GM23338 (cell line): ENCODE measurements around the gene RPS5. TPM values are rescaled to one million over a fixed set of nuclear protein-coding genes. Genes with fewer than 3 reads are reported as not detected.

Source experiments
- ATAC-seq: fragments of 200-7000 bp; cut with Tn5 transposase; 3 replicates; pipeline ENCODE4 v1.9.1; 2020
- DNase-seq: peaks from one replicate; pipeline ENCODE4 v3.0.0-alpha.2; 2015; ENCODE audit warnings: low spot score
- H2AFZ ChIP-seq: fragments of 200-600 bp; sonication (generic); 2 replicates; pipeline ENCODE4 v1.8.0; 2016; ENCODE audit warnings: antibody characterized with exemption, mild to moderate bottlenecking, moderate library complexity
- H3F3A ChIP-seq: fragments of 200-600 bp; sonication (generic); replicated peaks from 2 replicates; pipeline ENCODE4 v1.8.0; 2017; ENCODE audit warnings: antibody characterized with exemption, mixed run types, low read depth
- H3K27ac ChIP-seq: fragments of 200-600 bp; sonication (generic); 2 replicates; pipeline ENCODE4 v1.6.1; 2016; ENCODE audit warnings: low read depth
- H3K27me3 ChIP-seq: fragments of 200-600 bp; sonication (generic); 2 replicates; pipeline ENCODE4 v1.8.0; 2016; ENCODE audit warnings: mild to moderate bottlenecking, mixed run types, moderate library complexity; ENCODE audit not compliant: insufficient read depth
- H3K36me3 ChIP-seq: fragments of 200-600 bp; sonication (generic); 2 replicates; pipeline ENCODE4 v1.8.0; 2016; ENCODE audit warnings: mild to moderate bottlenecking; ENCODE audit not compliant: insufficient read depth
- H3K4me1 ChIP-seq: fragments of 200-600 bp; sonication (generic); 2 replicates; pipeline ENCODE4 v1.8.0; 2016; ENCODE audit warnings: mild to moderate bottlenecking, moderate library complexity; ENCODE audit not compliant: insufficient read depth
- H3K4me2 ChIP-seq: fragments of 200-600 bp; sonication (generic); 2 replicates; pipeline ENCODE4 v1.7.1; 2017; ENCODE audit warnings: mixed run types
- H3K4me3 ChIP-seq: fragments of 200-600 bp; sonication (generic); 2 replicates; pipeline ENCODE4 v1.6.1; 2016; ENCODE audit warnings: mixed run types
- H3K79me2 ChIP-seq: fragments of 200-600 bp; sonication (generic); replicated peaks from 2 replicates; pipeline ENCODE4 v1.8.0; 2017; ENCODE audit warnings: mild to moderate bottlenecking; ENCODE audit not compliant: insufficient read depth
- H3K9me2 ChIP-seq: fragments of 200-600 bp; sonication (generic); 2 replicates; pipeline ENCODE4 v1.8.0; 2017; ENCODE audit not compliant: insufficient read depth
- H4K20me1 ChIP-seq: fragments of 200-600 bp; sonication (generic); replicated peaks from 2 replicates; pipeline ENCODE4 v1.8.0; 2017; ENCODE audit warnings: mild to moderate bottlenecking; ENCODE audit not compliant: insufficient read depth
- H3K27ac Mint-ChIP-seq: 2 replicates; pipeline ENCODE4 v1.8.0; 2020; ENCODE audit warnings: inconsistent platforms, mild to moderate bottlenecking, moderate library complexity, mixed read lengths
- H3K27me3 Mint-ChIP-seq: 3 replicates; pipeline ENCODE4 v1.8.0; 2022; ENCODE audit warnings: low read depth, mild to moderate bottlenecking, moderate library complexity, mixed read lengths, inconsistent platforms; ENCODE audit not compliant: insufficient read depth, poor library complexity
- H3K36me3 Mint-ChIP-seq: 3 replicates; pipeline ENCODE4 v1.8.0; 2021; ENCODE audit warnings: low read depth, mild to moderate bottlenecking, inconsistent platforms, moderate library complexity, mixed read lengths
- H3K4me1 Mint-ChIP-seq: 3 replicates; pipeline ENCODE4 v1.8.0; 2020; ENCODE audit warnings: mild to moderate bottlenecking, inconsistent platforms, mixed read lengths
- H3K4me3 Mint-ChIP-seq: 3 replicates; pipeline ENCODE4 v1.8.0; 2021; ENCODE audit warnings: moderate library complexity, mild to moderate bottlenecking, inconsistent platforms, mixed read lengths
- H3K9me3 Mint-ChIP-seq: 3 replicates; pipeline ENCODE4 v1.8.0; 2020; ENCODE audit warnings: moderate library complexity, mild to moderate bottlenecking, inconsistent platforms, mixed read lengths
- CREB1 ChIP-seq: fragments of 250-450 bp; sonication (Bioruptor Pico); IDR thresholded peaks from 2 replicates; pipeline ENCODE4 v1.5.0; 2020; ENCODE audit warnings: low read depth, mild to moderate bottlenecking, moderate library complexity
- JUNB ChIP-seq: IDR thresholded peaks from one replicate; pipeline ENCODE4 v1.6.1; 2016; ENCODE audit warnings: antibody characterized with exemption; ENCODE audit not compliant: unreplicated experiment
- NANOG ChIP-seq: IDR thresholded peaks from 2 replicates; pipeline ENCODE4 v1.6.1; 2016; ENCODE audit warnings: antibody characterized with exemption, borderline replicate concordance
- POLR2AphosphoS5 ChIP-seq: IDR thresholded peaks from 2 replicates; pipeline ENCODE4 v1.6.1; 2016; ENCODE audit warnings: antibody characterized with exemption, low read depth
- ZNF114 ChIP-seq: fragments of 250-450 bp; sonication (Bioruptor Pico); IDR thresholded peaks from 2 replicates; pipeline ENCODE4 v1.5.0; 2020; ENCODE audit warnings: mild to moderate bottlenecking, moderate library complexity
- ZNF331 ChIP-seq: fragments of 250-450 bp; sonication (Bioruptor Pico); IDR thresholded peaks from 2 replicates; pipeline ENCODE4 v1.5.0; 2020; ENCODE audit warnings: low read depth, mild to moderate bottlenecking, moderate library complexity
- polyA plus RNA-seq: library from polyadenylated mRNA; unstranded; fragments of >200 nt; fragmentation: Nextera tagmentation; extraction: Ambion mirVana; gene quantifications from 2 replicates; pipeline ENCODE4 v1.2.1, GENCODE V29; 2016
- total RNA-seq: library from RNA; depleted of rRNA; stranded (reverse); fragments of >200 nt; shearing (Covaris generic); gene quantifications from 2 replicates; pipeline ENCODE4 v1.2.3, GENCODE V29; 2014
- TF ChIP-seq, protein P1 (sequence below): IDR thresholded peaks from 2 replicates; pipeline ENCODE4 v1.6.1; 2016; ENCODE audit warnings: antibody characterized with exemption
- TF ChIP-seq, protein P2 (sequence below), 2 experiments: fragments of 200-600 bp in 1 of 2; sonication (generic) in 1 of 2; conservative IDR thresholded peaks; 2 replicates each; pipeline versions ENCODE4 v1.5.1 to v1.6.1; 2016 to 2017; ENCODE audit warnings: antibody characterized with exemption in 2 of 2, low read depth in 2 of 2, mild to moderate bottlenecking in 2 of 2, moderate library complexity in 1 of 2

RPS5 gene
- total and polyA plus RNA-seq, 2 experiments from 2014 or later, result 734 to 2,111 TPM

DNA sequence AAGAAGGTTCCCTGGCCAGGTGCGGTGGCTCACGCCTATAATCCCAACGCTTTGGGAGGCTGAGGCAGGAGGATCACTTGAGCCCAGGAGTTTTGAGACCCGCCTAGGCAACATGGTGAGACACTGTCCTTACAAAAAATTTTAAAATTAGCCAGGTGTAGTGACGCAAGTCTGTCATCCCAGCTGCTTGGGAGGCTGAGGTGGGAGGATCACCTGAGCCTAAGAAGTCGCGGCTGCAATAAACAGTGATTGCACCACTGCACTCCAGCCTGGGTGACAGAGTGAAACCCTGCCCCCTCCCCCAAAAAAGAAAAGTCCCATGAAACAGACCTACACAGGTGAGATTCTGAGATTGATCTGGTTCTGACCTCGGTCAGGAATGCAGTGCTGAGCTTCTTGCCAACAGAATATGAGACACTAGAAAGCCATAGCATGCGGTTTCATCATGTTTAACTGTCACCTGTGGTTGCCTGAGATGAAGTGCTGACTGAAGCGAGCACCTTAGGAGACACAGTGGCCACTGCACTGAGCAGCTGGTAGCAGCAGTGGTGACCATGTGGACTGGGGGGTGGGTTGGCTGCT lies 31.8 kb upstream of the RPS5 start:
- H2AFZ ChIP-seq, result no peak overlapping the region
- no peaks in the 10 kb centered on the region for H3K36me3 ChIP-seq
- Mint-ChIP-seq H3K4me3 (no peak overlapping the region; the same call in 2 of the 3 replicates), H3K9me3 (no peaks in the 10 kb centered on the region), H3K4me1 (no peaks in the 10 kb centered on the region; the same call in 2 of the 3 replicates), H3K27me3 (peaks cover 3% of the 10 kb centered on the region), H3K36me3 (no peaks in the 10 kb centered on the region), H3K27ac (no peak overlapping the region)
- H3K27me3 ChIP-seq, result peaks cover 33% of the 10 kb centered on the region
- H3K4me3 ChIP-seq, result peak overlapping the region; percentile 52
- no peak for ATAC-seq
- no peaks in the 10 kb centered on the region; the same call in 1 of the 2 replicates for H4K20me1 ChIP-seq
- TF ChIP-seq ZNF331 (CRISPR knock-in tag), result no peak
- H3K27ac ChIP-seq, result no peak overlapping the region
- peak overlapping the region; percentile 83 for H3K4me2 ChIP-seq
- DNase-seq, result no peak
- no peaks in the 10 kb centered on the region for H3K79me2 ChIP-seq
- H3F3A ChIP-seq, result peaks cover 6% of the 10 kb centered on the region
- no peaks in the 10 kb centered on the region; the same call in 1 of the 2 replicates for H3K4me1 ChIP-seq
- no peaks in the 10 kb centered on the region for H3K9me2 ChIP-seq

DNA sequence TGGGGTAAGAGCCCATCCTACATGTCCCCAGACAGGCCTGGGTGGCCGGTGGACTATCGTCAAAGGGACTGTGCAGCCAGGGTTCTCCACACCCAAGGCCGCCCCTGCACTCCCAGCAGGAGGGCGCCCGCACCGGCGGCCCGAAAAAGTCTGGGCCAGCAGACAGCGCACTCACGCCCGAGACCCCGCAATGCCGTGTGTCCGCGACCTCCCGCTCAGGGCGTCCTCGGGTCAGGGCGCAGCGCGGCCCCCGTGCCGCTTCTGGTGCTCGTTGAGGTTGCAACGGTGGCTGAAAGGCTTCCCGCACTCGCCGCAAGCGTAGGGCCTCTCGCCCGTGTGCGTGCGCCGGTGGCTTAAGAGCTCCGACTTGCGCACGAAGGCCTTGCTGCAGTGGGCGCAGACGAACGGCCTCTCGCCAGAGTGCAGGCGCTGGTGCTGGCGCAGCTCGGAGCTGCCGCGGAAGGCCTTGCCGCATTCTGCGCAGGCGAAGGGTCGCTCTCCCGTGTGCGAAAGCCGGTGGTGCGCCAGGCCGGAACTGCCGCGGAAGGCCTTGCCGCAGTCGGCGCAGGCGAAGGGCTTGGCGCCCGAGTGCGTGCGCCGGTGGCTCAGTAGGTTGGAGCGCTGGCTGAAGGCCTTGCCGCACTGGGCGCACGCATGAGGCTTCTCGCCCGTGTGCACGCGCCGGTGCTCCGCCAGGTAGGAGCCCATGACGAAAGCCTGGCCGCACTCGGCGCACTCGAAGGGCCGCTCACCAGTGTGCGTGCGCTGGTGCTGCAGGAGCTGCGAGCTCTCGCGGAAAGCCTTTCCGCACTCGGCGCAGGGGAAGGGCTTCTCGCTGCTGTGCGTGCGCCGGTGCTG lies 30.9 kb upstream of the RPS5 start:
- peak overlapping the region; percentile 90 for H2AFZ ChIP-seq
- H3F3A ChIP-seq, result peaks cover 6% of the 10 kb centered on the region
- no peaks in the 10 kb centered on the region; the same call in 1 of the 2 replicates for H4K20me1 ChIP-seq
- DNase-seq (peak; percentile 82), ATAC-seq (peak; percentile 59)
- Mint-ChIP-seq H3K27ac (no peak overlapping the region), H3K4me3 (peak overlapping the region; percentile 14; the same call in 2 of the 3 replicates), H3K27me3 (peaks cover 3% of the 10 kb centered on the region), H3K36me3 (no peaks in the 10 kb centered on the region), H3K4me1 (no peaks in the 10 kb centered on the region; the same call in 2 of the 3 replicates), H3K9me3 (no peaks in the 10 kb centered on the region)
- H3K36me3 ChIP-seq, result no peaks in the 10 kb centered on the region
- H3K4me2 ChIP-seq, result peak overlapping the region; percentile 83
- H3K9me2 ChIP-seq, result no peaks in the 10 kb centered on the region
- peak overlapping the region; percentile 52 for H3K4me3 ChIP-seq
- no peaks in the 10 kb centered on the region; the same call in 1 of the 2 replicates for H3K4me1 ChIP-seq
- no peak overlapping the region for H3K27ac ChIP-seq
- TF ChIP-seq CREB1 (CRISPR knock-in tag) (no peak), POLR2AphosphoS5 (0 out of 2 replicates have a peak, but pooled peaks have one; percentile 15)
- H3K27me3 ChIP-seq, result peaks cover 33% of the 10 kb centered on the region
- no peaks in the 10 kb centered on the region for H3K79me2 ChIP-seq

DNA sequence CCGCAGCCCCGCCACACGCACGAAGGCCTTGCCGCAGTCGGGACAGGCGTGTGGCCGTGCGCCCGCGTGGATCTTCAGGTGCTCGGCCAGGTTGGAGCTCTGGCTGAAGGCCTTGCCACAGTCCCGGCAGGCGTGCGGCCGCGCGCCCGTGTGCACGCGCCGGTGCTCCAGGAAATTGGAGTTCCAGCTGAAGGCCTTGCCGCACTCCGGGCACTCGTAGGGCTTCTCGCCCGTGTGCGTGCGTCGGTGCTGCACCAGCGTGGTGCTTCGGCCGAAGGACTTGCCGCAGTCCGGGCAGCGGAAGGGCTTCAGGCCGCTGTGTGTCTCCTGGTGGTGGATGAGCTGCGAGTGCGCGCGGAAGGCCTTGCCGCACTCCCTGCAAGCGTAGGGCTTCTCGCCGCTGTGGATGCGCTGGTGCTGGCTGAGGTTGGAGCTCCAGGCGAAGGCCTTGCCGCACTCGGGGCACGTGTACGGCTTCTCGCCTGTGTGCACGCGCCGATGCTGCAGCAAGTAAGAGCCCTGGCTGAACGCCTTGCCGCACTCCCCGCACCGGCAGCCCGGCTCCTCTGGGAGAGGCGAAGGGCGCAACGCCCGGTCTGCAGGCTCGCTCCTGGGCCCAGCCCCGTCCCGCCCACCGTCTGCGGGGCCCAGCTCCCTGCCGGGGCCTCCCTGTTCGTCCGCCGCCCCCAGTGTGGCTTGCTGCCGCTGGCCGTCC lies 30.1 kb upstream of the RPS5 start:
- Mint-ChIP-seq H3K27ac (no peak overlapping the region), H3K27me3 (peaks cover 3% of the 10 kb centered on the region), H3K4me1 (no peaks in the 10 kb centered on the region; the same call in 2 of the 3 replicates), H3K4me3 (no peak overlapping the region), H3K36me3 (no peaks in the 10 kb centered on the region), H3K9me3 (no peaks in the 10 kb centered on the region)
- H3F3A ChIP-seq, result peaks cover 6% of the 10 kb centered on the region
- no peaks in the 10 kb centered on the region for H3K9me2 ChIP-seq
- peak overlapping the region; percentile 52 for H3K4me3 ChIP-seq
- ATAC-seq (peak; percentile 39), DNase-seq (peak; percentile 59)
- peak overlapping the region; percentile 90 for H2AFZ ChIP-seq
- H3K79me2 ChIP-seq, result no peaks in the 10 kb centered on the region
- H3K27me3 ChIP-seq, result peaks cover 33% of the 10 kb centered on the region
- no peaks in the 10 kb centered on the region; the same call in 1 of the 2 replicates for H3K4me1 ChIP-seq
- no peak overlapping the region for H3K27ac ChIP-seq
- no peaks in the 10 kb centered on the region; the same call in 1 of the 2 replicates for H4K20me1 ChIP-seq
- H3K4me2 ChIP-seq, result peak overlapping the region; percentile 83
- no peaks in the 10 kb centered on the region for H3K36me3 ChIP-seq
- TF ChIP-seq JUNB (no peak), ZNF114 (CRISPR knock-in tag) (no peak), CREB1 (CRISPR knock-in tag) (no peak), POLR2AphosphoS5 (no peak), ZNF331 (CRISPR knock-in tag) (no peak), NANOG (no peak)
- TF ChIP-seq, protein P1, sequence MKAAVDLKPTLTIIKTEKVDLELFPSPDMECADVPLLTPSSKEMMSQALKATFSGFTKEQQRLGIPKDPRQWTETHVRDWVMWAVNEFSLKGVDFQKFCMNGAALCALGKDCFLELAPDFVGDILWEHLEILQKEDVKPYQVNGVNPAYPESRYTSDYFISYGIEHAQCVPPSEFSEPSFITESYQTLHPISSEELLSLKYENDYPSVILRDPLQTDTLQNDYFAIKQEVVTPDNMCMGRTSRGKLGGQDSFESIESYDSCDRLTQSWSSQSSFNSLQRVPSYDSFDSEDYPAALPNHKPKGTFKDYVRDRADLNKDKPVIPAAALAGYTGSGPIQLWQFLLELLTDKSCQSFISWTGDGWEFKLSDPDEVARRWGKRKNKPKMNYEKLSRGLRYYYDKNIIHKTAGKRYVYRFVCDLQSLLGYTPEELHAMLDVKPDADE, result no peak
- TF ChIP-seq, protein P2, sequence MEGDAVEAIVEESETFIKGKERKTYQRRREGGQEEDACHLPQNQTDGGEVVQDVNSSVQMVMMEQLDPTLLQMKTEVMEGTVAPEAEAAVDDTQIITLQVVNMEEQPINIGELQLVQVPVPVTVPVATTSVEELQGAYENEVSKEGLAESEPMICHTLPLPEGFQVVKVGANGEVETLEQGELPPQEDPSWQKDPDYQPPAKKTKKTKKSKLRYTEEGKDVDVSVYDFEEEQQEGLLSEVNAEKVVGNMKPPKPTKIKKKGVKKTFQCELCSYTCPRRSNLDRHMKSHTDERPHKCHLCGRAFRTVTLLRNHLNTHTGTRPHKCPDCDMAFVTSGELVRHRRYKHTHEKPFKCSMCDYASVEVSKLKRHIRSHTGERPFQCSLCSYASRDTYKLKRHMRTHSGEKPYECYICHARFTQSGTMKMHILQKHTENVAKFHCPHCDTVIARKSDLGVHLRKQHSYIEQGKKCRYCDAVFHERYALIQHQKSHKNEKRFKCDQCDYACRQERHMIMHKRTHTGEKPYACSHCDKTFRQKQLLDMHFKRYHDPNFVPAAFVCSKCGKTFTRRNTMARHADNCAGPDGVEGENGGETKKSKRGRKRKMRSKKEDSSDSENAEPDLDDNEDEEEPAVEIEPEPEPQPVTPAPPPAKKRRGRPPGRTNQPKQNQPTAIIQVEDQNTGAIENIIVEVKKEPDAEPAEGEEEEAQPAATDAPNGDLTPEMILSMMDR (conservative IDR thresholded peaks at IDR 0.05; ENCODE audit: low read depth in 2 of 2), result no peak
